SJCRH30 (cell line): ENCODE data around the gene GLRA2. TPM values are rescaled to one million over a fixed set of nuclear protein-coding genes. Genes with fewer than 3 reads are reported as not detected.
"Not testable (repeated sequence)": the region's sequence is repeated elsewhere in the genome, so short reads cannot be mapped to it uniquely, and the experiment has no call there.

ENCODE experiments used
- DNase-seq, 2 experiments: peaks; one replicate each; pipeline ENCODE4 v3.0.0-alpha.2; 2015 to 2020
- H3K27ac ChIP-seq: fragments of 250-450 bp; sonication (Bioruptor Pico); 2 replicates; pipeline ENCODE4 v1.5.1; 2020; ENCODE audit warnings: mild to moderate bottlenecking, moderate library complexity
- H3K27me3 ChIP-seq: fragments of 250-450 bp; sonication (Bioruptor Pico); 2 replicates; pipeline ENCODE4 v1.5.1; 2020; ENCODE audit warnings: mild to moderate bottlenecking, moderate library complexity
- H3K36me3 ChIP-seq: fragments of 250-450 bp; sonication (Bioruptor Pico); 2 replicates; pipeline ENCODE4 v1.5.1; 2020; ENCODE audit warnings: mild to moderate bottlenecking, moderate library complexity
- H3K4me1 ChIP-seq: fragments of 250-450 bp; sonication (Bioruptor Pico); 2 replicates; pipeline ENCODE4 v1.5.1; 2020; ENCODE audit warnings: mild to moderate bottlenecking, moderate library complexity
- H3K4me3 ChIP-seq: fragments of 250-450 bp; sonication (Bioruptor Pico); 2 replicates; pipeline ENCODE4 v1.5.1; 2020; ENCODE audit warnings: mild to moderate bottlenecking, moderate library complexity
- H3K9me3 ChIP-seq: fragments of 250-450 bp; sonication (Bioruptor Pico); replicated peaks from 2 replicates; pipeline ENCODE4 v1.5.1; 2020; ENCODE audit warnings: mild to moderate bottlenecking, moderate library complexity
- total RNA-seq: library from RNA; depleted of rRNA; stranded (reverse); fragments of >200 nt; shearing (Covaris generic); gene quantifications from 2 replicates; pipeline ENCODE4 v1.2.3, GENCODE V29; 2014

GLRA2 gene
- total RNA-seq, 1 experiment from 2014 or later: not detected

- Histone ChIP-seq H3K9me3 (no peaks in the 10 kb centered on the region), H3K4me1 (no peaks in the 10 kb centered on the region), H3K27ac (no peak overlapping the region), H3K36me3 (no peaks in the 10 kb centered on the region), H3K27me3 (no peaks in the 10 kb centered on the region), H3K4me3 (no peak overlapping the region)
- peak in 1 of 2 experiments; percentile 6 for DNase-seq
Observed at GRCh38 chrX:14630733-14631132, 101.4 kb downstream of the GLRA2 start.

GRCh38 chrX:14641681-14642655 is 112.6 kb downstream of the GLRA2 start:
- Histone ChIP-seq H3K4me1 (no peaks in the 10 kb centered on the region), H3K4me3 (no peak overlapping the region), H3K36me3 (no peaks in the 10 kb centered on the region), H3K27ac (no peak overlapping the region), H3K9me3 (no peaks in the 10 kb centered on the region), H3K27me3 (no peaks in the 10 kb centered on the region)
- DNase-seq: no peak

- H3K9me3 ChIP-seq: no peaks in the 10 kb centered on the region
- no peaks in the 10 kb centered on the region for H3K4me1 ChIP-seq
- no peaks in the 10 kb centered on the region for H3K27me3 ChIP-seq
- no peak overlapping the region for H3K4me3 ChIP-seq
- H3K36me3 ChIP-seq: no peaks in the 10 kb centered on the region
- no peak for DNase-seq
- H3K27ac ChIP-seq: no peak overlapping the region
Observed at GRCh38 chrX:14660970-14661369, 131.6 kb downstream of the GLRA2 start.

GRCh38 chrX:14670819-14671218 is 141.5 kb downstream of the GLRA2 start:
- no peaks in the 10 kb centered on the region for H3K4me1 ChIP-seq
- DNase-seq: no peak
- no peaks in the 10 kb centered on the region for H3K27me3 ChIP-seq
- no peaks in the 10 kb centered on the region for H3K36me3 ChIP-seq
- H3K9me3 ChIP-seq: no peaks in the 10 kb centered on the region
- H3K4me3 ChIP-seq: no peak overlapping the region
- no peak overlapping the region for H3K27ac ChIP-seq

GRCh38 chrX:14672611-14673172 is 143.4 kb downstream of the GLRA2 start:
- no peaks in the 10 kb centered on the region for H3K36me3 ChIP-seq
- no peak for DNase-seq
- no peaks in the 10 kb centered on the region for H3K9me3 ChIP-seq
- H3K4me1 ChIP-seq: no peaks in the 10 kb centered on the region
- H3K27ac ChIP-seq: no peak overlapping the region
- H3K4me3 ChIP-seq: no peak overlapping the region
- no peaks in the 10 kb centered on the region for H3K27me3 ChIP-seq

- Histone ChIP-seq H3K4me1 (no peaks in the 10 kb centered on the region), H3K4me3 (no peak overlapping the region)
- DNase-seq: no peak
Observed at GRCh38 chrX:14673236-14673635, 143.9 kb downstream of the GLRA2 start.

GRCh38 chrX:14673764-14674163 is 144.4 kb downstream of the GLRA2 start:
- Histone ChIP-seq H3K9me3 (no peaks in the 10 kb centered on the region), H3K36me3 (no peaks in the 10 kb centered on the region), H3K27ac (no peak overlapping the region), H3K27me3 (no peaks in the 10 kb centered on the region), H3K4me1 (no peaks in the 10 kb centered on the region), H3K4me3 (no peak overlapping the region)
- DNase-seq: peak; percentile 51 to 60

More at GRCh38 chrX:14673236-14673635, 143.9 kb downstream of the GLRA2 start:
- Histone ChIP-seq H3K36me3 (no peaks in the 10 kb centered on the region), H3K27ac (no peak overlapping the region), H3K9me3 (no peaks in the 10 kb centered on the region), H3K27me3 (no peaks in the 10 kb centered on the region)

GRCh38 chrX:14675500-14675899 is 146.2 kb downstream of the GLRA2 start:
- Histone ChIP-seq H3K4me3 (no peak overlapping the region), H3K27ac (no peak overlapping the region), H3K9me3 (no peaks in the 10 kb centered on the region), H3K27me3 (no peaks in the 10 kb centered on the region), H3K4me1 (no peaks in the 10 kb centered on the region), H3K36me3 (no peaks in the 10 kb centered on the region)
- no peak for DNase-seq

- Histone ChIP-seq H3K4me3 (no peak overlapping the region), H3K4me1 (no peaks in the 10 kb centered on the region), H3K36me3 (no peaks in the 10 kb centered on the region), H3K9me3 (no peaks in the 10 kb centered on the region), H3K27ac (no peak overlapping the region), H3K27me3 (no peaks in the 10 kb centered on the region)
- no peak for DNase-seq
Observed at GRCh38 chrX:14676431-14676830, 147.1 kb downstream of the GLRA2 start.

GRCh38 chrX:14688331-14688730 is 159.0 kb downstream of the GLRA2 start:
- H3K27ac ChIP-seq, H3K27me3 ChIP-seq, H3K9me3 ChIP-seq, H3K36me3 ChIP-seq, DNase-seq, H3K4me1 ChIP-seq, H3K4me3 ChIP-seq: not testable (repeated sequence)

- Histone ChIP-seq H3K27ac (no peak overlapping the region), H3K9me3 (no peaks in the 10 kb centered on the region), H3K27me3 (no peaks in the 10 kb centered on the region), H3K4me3 (no peak overlapping the region), H3K36me3 (no peaks in the 10 kb centered on the region), H3K4me1 (no peaks in the 10 kb centered on the region)
- no peak for DNase-seq
Observed at GRCh38 chrX:14690553-14690952, 161.2 kb downstream of the GLRA2 start.

GRCh38 chrX:14694611-14695010 is 165.3 kb downstream of the GLRA2 start:
- Histone ChIP-seq H3K4me1 (no peaks in the 10 kb centered on the region), H3K4me3 (no peak overlapping the region), H3K36me3 (no peaks in the 10 kb centered on the region), H3K9me3 (0 out of 2 replicates have a peak, but pooled peaks cover 3% of the 10 kb centered on the region), H3K27me3 (no peaks in the 10 kb centered on the region), H3K27ac (no peak overlapping the region)
- no peak for DNase-seq

- no peaks in the 10 kb centered on the region for H3K36me3 ChIP-seq
- 0 out of 2 replicates have a peak, but pooled peaks cover 3% of the 10 kb centered on the region for H3K9me3 ChIP-seq
- H3K27me3 ChIP-seq: no peaks in the 10 kb centered on the region
- DNase-seq: peak; percentile 65 to 85
- no peak overlapping the region for H3K4me3 ChIP-seq
- no peak overlapping the region for H3K27ac ChIP-seq
- H3K4me1 ChIP-seq: no peaks in the 10 kb centered on the region
Observed at GRCh38 chrX:14697451-14697850, 168.1 kb downstream of the GLRA2 start.

GRCh38 chrX:14698790-14699189 is 169.5 kb downstream of the GLRA2 start:
- H3K36me3 ChIP-seq: no peaks in the 10 kb centered on the region
- H3K27ac ChIP-seq: no peak overlapping the region
- no peak for DNase-seq
- H3K4me3 ChIP-seq: no peak overlapping the region
- no peaks in the 10 kb centered on the region for H3K4me1 ChIP-seq
- H3K27me3 ChIP-seq: no peaks in the 10 kb centered on the region
- 0 out of 2 replicates have a peak, but pooled peaks cover 3% of the 10 kb centered on the region for H3K9me3 ChIP-seq

- H3K4me3 ChIP-seq: no peak overlapping the region
Observed at GRCh38 chrX:14700982-14701381, 171.6 kb downstream of the GLRA2 start.

More at GRCh38 chrX:14700982-14701381, 171.6 kb downstream of the GLRA2 start:
- Histone ChIP-seq H3K27me3 (no peaks in the 10 kb centered on the region), H3K9me3 (0 out of 2 replicates have a peak, but pooled peaks cover 3% of the 10 kb centered on the region), H3K36me3 (no peaks in the 10 kb centered on the region), H3K27ac (no peak overlapping the region), H3K4me1 (no peaks in the 10 kb centered on the region)
- no peak for DNase-seq
